GM19238 (cell line): ENCODE data around the gene NCAPD2.
A peak's percentile ranks its signal among the peaks of the same experiment; 100 is the strongest.
"Not testable (repeated sequence)": the region's sequence is repeated elsewhere in the genome, so short reads cannot be mapped to it uniquely, and the experiment has no call there.

ENCODE experiments used
- DNase-seq: peaks from one replicate; pipeline ENCODE4 v3.0.0; 2011; ENCODE audit warnings: low spot score; ENCODE audit not compliant: insufficient read length

NCAPD2 gene

GRCh38 chr12:6463216-6463615 is 30.7 kb upstream of the NCAPD2 start:
- no peak for DNase-seq

GRCh38 chr12:6463858-6464257 is 30.0 kb upstream of the NCAPD2 start:
- DNase-seq: no peak

- DNase-seq: no peak
Observed at GRCh38 chr12:6464531-6464930, 29.4 kb upstream of the NCAPD2 start.

- DNase-seq: no peak
Observed at GRCh38 chr12:6465467-6466183, 28.3 kb upstream of the NCAPD2 start.

GRCh38 chr12:6466184-6466573 is 27.7 kb upstream of the NCAPD2 start:
- no peak for DNase-seq

- DNase-seq: not testable (repeated sequence)
Observed at GRCh38 chr12:6466751-6467150, 27.2 kb upstream of the NCAPD2 start.

GRCh38 chr12:6467571-6468282 is 26.2 kb upstream of the NCAPD2 start:
- DNase-seq: not testable (repeated sequence)

- DNase-seq: no peak
Observed at GRCh38 chr12:6468283-6468575, 25.7 kb upstream of the NCAPD2 start.

GRCh38 chr12:6469092-6469491 is 24.8 kb upstream of the NCAPD2 start:
- DNase-seq: no peak

- no peak for DNase-seq
Observed at GRCh38 chr12:6469609-6470374, 24.1 kb upstream of the NCAPD2 start.

GRCh38 chr12:6470375-6471163 is 23.3 kb upstream of the NCAPD2 start, which contains the start of gene VAMP1:
Gene VAMP1, minus strand, starts transcription at chr12:6470677. Its CDS starts 146 bp downstream, at chr12:6470531.
- DNase-seq: peak; percentile 96

GRCh38 chr12:6471989-6472360 is 21.9 kb upstream of the NCAPD2 start:
- DNase-seq: no peak

- DNase-seq: no peak
Observed at GRCh38 chr12:6472491-6472890, 21.4 kb upstream of the NCAPD2 start.

GRCh38 chr12:6475233-6475975 is 18.5 kb upstream of the NCAPD2 start:
- not testable (repeated sequence) for DNase-seq

GRCh38 chr12:6476489-6476888 is 17.4 kb upstream of the NCAPD2 start:
- no peak for DNase-seq

- DNase-seq: not testable (repeated sequence)
Observed at GRCh38 chr12:6477601-6478377, 16.1 kb upstream of the NCAPD2 start.

GRCh38 chr12:6478416-6478815 is 15.5 kb upstream of the NCAPD2 start:
- no peak for DNase-seq

- DNase-seq: no peak
Observed at GRCh38 chr12:6488240-6488639, 5.7 kb upstream of the NCAPD2 start.

- DNase-seq: no peak
Observed at GRCh38 chr12:6489449-6489848, 4.5 kb upstream of the NCAPD2 start.

GRCh38 chr12:6490673-6491072 is 3.2 kb upstream of the NCAPD2 start:
- not testable (repeated sequence) for DNase-seq
